HepG2 (cell line): ENCODE results near the gene LTC4S. TPM values are rescaled to one million over a fixed set of nuclear protein-coding genes. Genes with fewer than 3 reads are reported as not detected.

ENCODE experiments used
- ARNT2 ChIP-seq: sonication (generic); formaldehyde crosslinking; IDR thresholded peaks from 2 replicates; pipeline ENCODE4 v1.8.0; 2022; ENCODE audit warnings: mild to moderate bottlenecking, low read depth, missing genetic modification reagents, moderate library complexity
- DRAP1 ChIP-seq: IDR thresholded peaks from 2 replicates; pipeline ENCODE4 v1.6.1; 2016; ENCODE audit warnings: missing genetic modification reagents, missing compliant biosample characterization
- ELF4 ChIP-seq: sonication (generic); formaldehyde crosslinking; IDR thresholded peaks from 2 replicates; pipeline ENCODE4 v1.5.0; 2020; ENCODE audit warnings: missing genetic modification reagents, mild to moderate bottlenecking, moderate library complexity, borderline replicate concordance
- HNF4G ChIP-seq, 2 experiments: sonication (generic) in 1 of 2; formaldehyde crosslinking in 1 of 2; IDR thresholded peaks; 2 replicates each; pipeline versions ENCODE4 v1.4.0 to v1.6.1; 2011 to 2020; ENCODE audit warnings: borderline replicate concordance in 2 of 2, low read depth in 2 of 2, mild to moderate bottlenecking in 2 of 2, low read length in 1 of 2, missing genetic modification reagents in 1 of 2, moderate library complexity in 1 of 2
- HNRNPLL ChIP-seq: fragments of 200-400 bp; formaldehyde crosslinking; IDR thresholded peaks from 2 replicates; pipeline ENCODE4 v1.6.1; 2017; ENCODE audit warnings: mild to moderate bottlenecking, low read depth, low read length; ENCODE audit not compliant: poor library complexity, severe bottlenecking
- KAT7 ChIP-seq: IDR thresholded peaks from 2 replicates; pipeline ENCODE4 v1.6.1; 2018; ENCODE audit warnings: borderline replicate concordance, missing compliant biosample characterization
- KDM2A ChIP-seq: sonication (generic); formaldehyde crosslinking; IDR thresholded peaks from 2 replicates; pipeline ENCODE4 v1.4.0; 2020; ENCODE audit warnings: low read depth, missing genetic modification reagents, borderline replicate concordance
- MAZ ChIP-seq, 2 experiments: sonication (generic) in 1 of 2; formaldehyde crosslinking in 1 of 2; IDR thresholded peaks; 2 replicates each; pipeline versions ENCODE4 v1.5.0 to v1.6.1; 2012 to 2020; ENCODE audit warnings: low read depth in 2 of 2, mild to moderate bottlenecking in 2 of 2, borderline replicate concordance in 1 of 2, improper control_type of control experiment in 1 of 2, low read length in 1 of 2, missing genetic modification reagents in 1 of 2, moderate library complexity in 1 of 2
- MED1 ChIP-seq: sonication (generic); formaldehyde crosslinking; IDR thresholded peaks from 2 replicates; pipeline ENCODE4 v1.4.0; 2020; ENCODE audit warnings: missing genetic modification reagents
- PRPF4 ChIP-seq: fragments of 200-400 bp; formaldehyde crosslinking; IDR thresholded peaks from 2 replicates; pipeline ENCODE4 v1.6.1; 2016; ENCODE audit warnings: low read length, low read depth; ENCODE audit not compliant: poor library complexity, severe bottlenecking
- THRA ChIP-seq: sonication (generic); formaldehyde crosslinking; IDR thresholded peaks from 2 replicates; pipeline ENCODE4 v1.4.0; 2020; ENCODE audit warnings: missing genetic modification reagents, borderline replicate concordance
- YY1 ChIP-seq: IDR thresholded peaks from 2 replicates; pipeline ENCODE4 v1.6.1; 2011; ENCODE audit warnings: low read length, low read depth, moderate library complexity, mild to moderate bottlenecking; ENCODE audit not compliant: insufficient read depth, insufficient replicate concordance
- ZFP91 ChIP-seq: sonication (generic); formaldehyde crosslinking; IDR thresholded peaks from 2 replicates; pipeline ENCODE4 v1.9.0; 2022; ENCODE audit warnings: missing genetic modification reagents, mild to moderate bottlenecking, borderline replicate concordance
- ZNF280D ChIP-seq: sonication (generic); formaldehyde crosslinking; IDR thresholded peaks from 2 replicates; pipeline ENCODE4 v1.5.1; 2020; ENCODE audit warnings: mild to moderate bottlenecking, missing genetic modification reagents
- ZNF570 ChIP-seq: sonication (generic); formaldehyde crosslinking; IDR thresholded peaks from 2 replicates; pipeline ENCODE4 v1.4.0; 2020; ENCODE audit warnings: mild to moderate bottlenecking, missing genetic modification reagents, borderline replicate concordance
- ZNF747 ChIP-seq: sonication (generic); formaldehyde crosslinking; IDR thresholded peaks from 2 replicates; pipeline ENCODE4 v1.8.1; 2023; ENCODE audit warnings: missing genetic modification reagents, mild to moderate bottlenecking, borderline replicate concordance
- ZNF816 ChIP-seq: sonication (generic); formaldehyde crosslinking; IDR thresholded peaks from 2 replicates; pipeline ENCODE4 v1.8.0; 2022; ENCODE audit warnings: missing genetic modification reagents, mild to moderate bottlenecking, borderline replicate concordance
- polyA plus RNA-seq, 8 experiments: library from polyadenylated mRNA; depleted of rRNA in 3 of 8; stranded (reverse) in 7 of 8; unstranded in 1 of 8; fragments of >200 nt; fragmentation: Illumina TruSeq in 4 of 8; extraction: Trizol in 4 of 8; gene quantifications; 2 replicates each; pipeline versions ENCODE4 v1.2.1 to v1.2.3, GENCODE V29; 2011 to 2016; ENCODE audit warnings: low read depth in 4 of 8, missing spikeins in 1 of 8, mixed read lengths in 1 of 8; ENCODE audit not compliant: insufficient read depth in 1 of 8
- total RNA-seq, 5 experiments: library from RNA; depleted of rRNA; stranded (reverse); fragments of >200 nt; fragmentation: Illumina TruSeq; extraction: Trizol; gene quantifications; 2 replicates each; pipeline ENCODE4 v1.2.3, GENCODE V29; 2016; ENCODE audit warnings: low read depth in 1 of 5

The LTC4S gene
- total and polyA plus RNA-seq, 2 of the 13 experiments (the other 11 are each of a cell fraction or from before 2014, with no cell fraction given), result 0.35 TPM; not detected in 1

GRCh38 chr5:179806250-179807048, 12.7 kb downstream of the LTC4S start, which contains the start of gene MGAT4B (continued):
- TF ChIP-seq THRA (CRISPR knock-in tag) (no peak), KDM2A (peak; percentile 14; the same call in 1 of the 2 replicates), ZNF747 (CRISPR knock-in tag) (no peak; the same call in 1 of the 2 replicates), PRPF4 (no peak), HNRNPLL (peak; percentile 80), ZNF816 (no peak), ARNT2 (CRISPR knock-in tag) (no peak), DRAP1 (CRISPR knock-in tag) (no peak), KAT7 (0 out of 2 replicates have a peak, but pooled peaks have one; percentile 18), ZNF570 (CRISPR knock-in tag) (no peak), HNF4G (IDR thresholded peaks at IDR 0.05; ENCODE audit: borderline replicate concordance, low read depth, low read length) (peak; percentile 56; the same call in 1 of the 2 replicates), HNF4G (CRISPR knock-in tag; IDR thresholded peaks at IDR 0.05; ENCODE audit: borderline replicate concordance, low read depth) (no peak), ZFP91 (CRISPR knock-in tag) (peak; percentile 98; the same call in 1 of the 2 replicates), MED1 (CRISPR knock-in tag) (no peak), YY1 (peak; percentile 61), MAZ (IDR thresholded peaks at IDR 0.05; ENCODE audit: borderline replicate concordance, low read depth, low read length) (0 out of 2 replicates have a peak, but pooled peaks have one; percentile 53), MAZ (CRISPR knock-in tag; IDR thresholded peaks at IDR 0.05; ENCODE audit: low read depth) (peak; percentile 69), ELF4 (CRISPR knock-in tag) (no peak), ZNF280D (CRISPR knock-in tag) (no peak)
